H1 (cell line): Measurements from ENCODE around the gene PPOX. TPM values are rescaled to one million over a fixed set of nuclear protein-coding genes. Genes with fewer than 3 reads are reported as not detected.
A peak's percentile ranks its signal among the peaks of the same experiment; 100 is the strongest.

Experiments
- ATF2 ChIP-seq: IDR thresholded peaks from 2 replicates; pipeline ENCODE4 v1.6.1; 2012; ENCODE audit warnings: low read length, inconsistent platforms
- BCL11A ChIP-seq, 2 experiments: IDR thresholded peaks; one replicate each; pipeline ENCODE4 v1.6.1; 2011; ENCODE audit warnings: low read depth in 2 of 2, low read length in 2 of 2, mild to moderate bottlenecking in 2 of 2
- CHD1 ChIP-seq: IDR thresholded peaks from 2 replicates; pipeline ENCODE4 v1.6.1; 2012; ENCODE audit warnings: low read depth, low read length, improper control_type of control experiment
- EGR1 ChIP-seq: IDR thresholded peaks from 2 replicates; pipeline ENCODE4 v1.6.1; 2011; ENCODE audit warnings: low read depth, low read length, borderline replicate concordance
- EP300 ChIP-seq, 2 experiments: IDR thresholded peaks; 1 replicate in 1 of 2; 2 replicates in 1 of 2; pipeline ENCODE4 v1.6.1; 2011 to 2012; ENCODE audit warnings: low read depth in 2 of 2, low read length in 2 of 2, mild to moderate bottlenecking in 2 of 2, borderline replicate concordance in 1 of 2, inconsistent platforms in 1 of 2, moderate library complexity in 1 of 2
- FOSL1 ChIP-seq: IDR thresholded peaks from 2 replicates; pipeline ENCODE4 v1.6.1; 2011; ENCODE audit warnings: mild to moderate bottlenecking, low read depth, low read length, moderate library complexity; ENCODE audit not compliant: insufficient read depth
- GTF2F1 ChIP-seq: IDR thresholded peaks from 2 replicates; pipeline ENCODE4 v1.6.1; 2012; ENCODE audit warnings: low read depth, low read length, improper control_type of control experiment, borderline replicate concordance
- JUN ChIP-seq: IDR thresholded peaks from 2 replicates; pipeline ENCODE4 v1.6.1; 2011; ENCODE audit warnings: low read depth, mild to moderate bottlenecking, improper control_type of control experiment, low read length
- PHF8 ChIP-seq: fragments of 200-600 bp; sonication (generic); conservative IDR thresholded peaks from 2 replicates; pipeline ENCODE4 v1.7.1; 2012; ENCODE audit warnings: low read depth, mild to moderate bottlenecking, inconsistent platforms, low read length, moderate library complexity
- POU5F1 ChIP-seq: IDR thresholded peaks from 2 replicates; pipeline ENCODE4 v1.6.1; 2011; ENCODE audit warnings: low read depth, mild to moderate bottlenecking, low read length, moderate library complexity
- RAD21 ChIP-seq, 2 experiments: IDR thresholded peaks in 1 of 2; conservative IDR thresholded peaks in 1 of 2; 2 replicates each; pipeline ENCODE4 v1.6.1; 2011; ENCODE audit warnings: low read depth in 2 of 2, low read length in 2 of 2, improper control_type of control experiment in 1 of 2, inconsistent platforms in 1 of 2, mild to moderate bottlenecking in 1 of 2, moderate library complexity in 1 of 2
- SP2 ChIP-seq: IDR thresholded peaks from 2 replicates; pipeline ENCODE4 v1.6.1; 2012; ENCODE audit warnings: mild to moderate bottlenecking, low read length, inconsistent platforms
- SRF ChIP-seq: IDR thresholded peaks from 2 replicates; pipeline ENCODE4 v1.6.1; 2011; ENCODE audit warnings: mild to moderate bottlenecking, low read depth, low read length, moderate library complexity
- TCF12 ChIP-seq: IDR thresholded peaks from 2 replicates; pipeline ENCODE4 v1.6.1; 2011; ENCODE audit warnings: low read depth, mild to moderate bottlenecking, low read length
- YY1 ChIP-seq: IDR thresholded peaks from 2 replicates; pipeline ENCODE4 v1.6.1; 2011; ENCODE audit warnings: low read depth, mild to moderate bottlenecking, low read length
- polyA plus RNA-seq, 7 experiments: library from polyadenylated mRNA; depleted of rRNA in 3 of 7; stranded (reverse) in 5 of 7; unstranded in 2 of 7; fragments of >200 nt in 5 of 7; fragments of 200-250 nt in 2 of 7; gene quantifications; 1 replicate in 5 of 7; 2 replicates in 1 of 7; 4 replicates in 1 of 7; pipeline versions ENCODE4 v1.2.1 to v1.2.3, GENCODE V29; 2011 to 2013; ENCODE audit warnings: missing spikeins in 2 of 7, mixed read lengths in 2 of 7
- total RNA-seq: library from RNA; stranded (reverse); fragmentation: NEBNext Ultra II Directional; extraction: Animal tissue kit (Norgen Biotek cat#: 25700); gene quantifications from 2 replicates; pipeline ENCODE4 v1.2.1, GENCODE V29; 2021

Gene PPOX
- total and polyA plus RNA-seq, 2 of the 8 experiments (the other 6 are each of a cell fraction or from before 2014, with no cell fraction given) = 39.4 to 40.4 TPM

- 0 out of 2 replicates have a peak, but pooled peaks have one; percentile 33 for TF ChIP-seq YY1
- no peak for TF ChIP-seq POU5F1
- TF ChIP-seq JUN = no peak
- 0 out of 3 replicates have a peak, but pooled peaks of 1 of the 2 experiments have one; percentile 41 for TF ChIP-seq EP300 (IDR thresholded peaks at IDR 0.05; ENCODE audit: borderline replicate concordance in 1 of 2, low read depth in 2 of 2, low read length in 2 of 2)
- TF ChIP-seq SRF = no peak
- no peak for TF ChIP-seq PHF8
- TF ChIP-seq BCL11A (IDR thresholded peaks at IDR 0.05; ENCODE audit: low read depth in 2 of 2, low read length in 2 of 2) = no peak
- no peak for TF ChIP-seq CHD1
- no peak for TF ChIP-seq FOSL1
- no peak for TF ChIP-seq GTF2F1
- TF ChIP-seq TCF12 = 0 out of 2 replicates have a peak, but pooled peaks have one; percentile 17
- no peak for TF ChIP-seq EGR1
- TF ChIP-seq RAD21 (IDR thresholded peaks at IDR 0.05 in 1 of 2, conservative IDR thresholded peaks at IDR 0.05 in 1 of 2; ENCODE audit: low read depth in 2 of 2, low read length in 2 of 2) = peak; percentile 94 to 98
- TF ChIP-seq SP2 = no peak
- TF ChIP-seq ATF2 = no peak
Measured at GRCh38 chr1:161209790-161210409, 43.7 kb downstream of the PPOX start (continued).
